Measurements from ENCODE around the gene NEURL3.

The NEURL3 gene

GRCh38 chr2:96498021-96498431 is 7.1 kb downstream of the NEURL3 start:
- no peak overlapping the region for H2BK15ac ChIP-seq (ENCODE audit: low read length)
- H3K27me3 ChIP-seq (ENCODE audit: control insufficient read depth in 3 of 3, insufficient read depth in 3 of 3, low read depth in 1 of 3, low read length in 3 of 3) = peaks cover 0 to 11% (median 0%) of the 10 kb centered on the region in 3 experiments
- H3K36me3 ChIP-seq (replicated peaks in 1 of 2; ENCODE audit: control insufficient read depth in 2 of 2, insufficient read depth in 2 of 2, low read length in 2 of 2) = no peaks in the 10 kb centered on the region
- peaks cover 0 to 6% of the 10 kb centered on the region in 2 donors for H3K4me1 ChIP-seq (ENCODE audit: control insufficient read depth in 2 of 2, insufficient read depth in 1 of 2, low read depth in 1 of 2, low read length in 2 of 2)
- DNase-seq (ENCODE audit: low spot score) = no peak
- H4K91ac ChIP-seq (ENCODE audit: low read depth, low read length, poor library complexity) = no peak overlapping the region
- peak overlapping the region; percentile 37 for H3K23ac ChIP-seq (ENCODE audit: low read depth, low read length, poor library complexity)
- H3K4me3 ChIP-seq (ENCODE audit: low read length in 2 of 2) = no peak overlapping the region
- no peaks in the 10 kb centered on the region for H3K9me3 ChIP-seq (replicated peaks in 1 of 2; ENCODE audit: control insufficient read depth in 2 of 2, insufficient read depth in 1 of 2, low read depth in 1 of 2, low read length in 2 of 2)
- H3K9ac ChIP-seq (ENCODE audit: low read depth, low read length, poor library complexity) = no peak overlapping the region
- peak overlapping the region; percentile 15 for H2AFZ ChIP-seq (ENCODE audit: low read length)
- H3K27ac ChIP-seq (replicated peaks; ENCODE audit: low read length) = no peak overlapping the region
- no peak overlapping the region for H4K8ac ChIP-seq (ENCODE audit: low read depth, low read length)
- peaks cover 3% of the 10 kb centered on the region for H3K79me1 ChIP-seq (ENCODE audit: low read depth, low read length)
- H3K4me2 ChIP-seq (ENCODE audit: insufficient read depth, low read length, poor library complexity, severe bottlenecking) = no peak overlapping the region
- no peak overlapping the region for H2BK12ac ChIP-seq (ENCODE audit: low read length)
- no peak overlapping the region for H2BK5ac ChIP-seq (ENCODE audit: low read length)
- H3K4ac ChIP-seq (ENCODE audit: low read length) = no peak overlapping the region
- H2AK5ac ChIP-seq (ENCODE audit: low read depth, low read length) = no peak overlapping the region
- H3K18ac ChIP-seq (ENCODE audit: low read length) = no peak overlapping the region
- H2BK120ac ChIP-seq (ENCODE audit: low read depth, low read length) = no peak overlapping the region
- no CpG with 5 or more reads among the region's 12 CpGs for WGBS, 2 donors (ENCODE audit: extremely low coverage in 2 of 2, insufficient read length in 2 of 2, insufficient replicate concordance in 1 of 2)
- no peak overlapping the region for H3K14ac ChIP-seq (ENCODE audit: low read length)

- Histone ChIP-seq H3K36me3 (replicated peaks in 1 of 2; ENCODE audit: control insufficient read depth in 2 of 2, insufficient read depth in 2 of 2, low read length in 2 of 2) (no peaks in the 10 kb centered on the region), H3K4me1 (ENCODE audit: control insufficient read depth in 2 of 2, insufficient read depth in 1 of 2, low read depth in 1 of 2, low read length in 2 of 2) (no peaks in the 10 kb centered on the region), H2BK5ac (ENCODE audit: low read length) (no peak overlapping the region), H2BK120ac (ENCODE audit: low read depth, low read length) (no peak overlapping the region), H2BK12ac (ENCODE audit: low read length) (no peak overlapping the region), H2BK15ac (ENCODE audit: low read length) (no peak overlapping the region), H3K4me3 (ENCODE audit: low read length in 2 of 2) (no peak overlapping the region), H3K4ac (ENCODE audit: low read length) (no peak overlapping the region), H4K8ac (ENCODE audit: low read depth, low read length) (no peak overlapping the region), H3K27me3 (ENCODE audit: control insufficient read depth in 3 of 3, insufficient read depth in 3 of 3, low read depth in 1 of 3, low read length in 3 of 3) (peaks cover 0 to 11% (median 0%) of the 10 kb centered on the region in 3 experiments), H3K9ac (ENCODE audit: low read depth, low read length, poor library complexity) (no peak overlapping the region), H4K91ac (ENCODE audit: low read depth, low read length, poor library complexity) (no peak overlapping the region), H3K27ac (replicated peaks; ENCODE audit: low read length) (no peak overlapping the region), H3K18ac (ENCODE audit: low read length) (no peak overlapping the region), H2AK5ac (ENCODE audit: low read depth, low read length) (no peak overlapping the region), H3K14ac (ENCODE audit: low read length) (no peak overlapping the region), H3K9me3 (replicated peaks in 1 of 2; ENCODE audit: control insufficient read depth in 2 of 2, insufficient read depth in 1 of 2, low read depth in 1 of 2, low read length in 2 of 2) (no peaks in the 10 kb centered on the region), H3K23ac (ENCODE audit: low read depth, low read length, poor library complexity) (no peak overlapping the region), H2AFZ (ENCODE audit: low read length) (no peak overlapping the region), H3K4me2 (ENCODE audit: insufficient read depth, low read length, poor library complexity, severe bottlenecking) (no peak overlapping the region), H3K79me1 (ENCODE audit: low read depth, low read length) (peaks cover 3% of the 10 kb centered on the region)
- DNase-seq (ENCODE audit: low spot score) = no peak
- no CpG with 5 or more reads among the region's 6 CpGs for WGBS, 2 donors (ENCODE audit: extremely low coverage in 2 of 2, insufficient read length in 2 of 2, insufficient replicate concordance in 1 of 2)
Observed at GRCh38 chr2:96495982-96496629, 9.1 kb downstream of the NEURL3 start.

DNA sequence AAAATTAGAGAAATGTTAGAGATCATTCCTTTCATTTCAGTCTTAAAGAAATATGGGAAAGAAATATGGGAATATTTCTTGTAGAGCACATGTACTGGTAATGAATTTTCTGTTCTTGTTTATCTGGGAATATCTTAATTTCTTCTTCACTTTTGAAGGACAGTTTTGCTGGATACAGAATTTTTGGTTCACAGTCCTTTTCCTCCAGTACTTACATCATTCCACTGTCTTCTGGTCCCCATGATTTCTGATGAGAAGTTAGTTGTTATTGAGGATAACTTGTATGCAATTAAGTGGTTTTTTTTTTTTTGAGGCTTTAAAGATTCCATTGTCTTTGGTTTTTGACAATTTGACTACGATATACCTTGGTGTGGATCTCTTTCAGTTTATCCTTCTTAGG is 11.0 kb downstream of the NEURL3 start:
- no peak overlapping the region for H4K8ac ChIP-seq (ENCODE audit: low read depth, low read length)
- H2BK5ac ChIP-seq (ENCODE audit: low read length) = no peak overlapping the region
- H2AK5ac ChIP-seq (ENCODE audit: low read depth, low read length) = no peak overlapping the region
- no peak overlapping the region for H3K4me3 ChIP-seq (ENCODE audit: low read length in 2 of 2)
- H3K9me3 ChIP-seq (replicated peaks in 1 of 2; ENCODE audit: control insufficient read depth in 2 of 2, insufficient read depth in 1 of 2, low read depth in 1 of 2, low read length in 2 of 2) = no peaks in the 10 kb centered on the region
- no peak for DNase-seq (ENCODE audit: low spot score)
- no peak overlapping the region for H3K18ac ChIP-seq (ENCODE audit: low read length)
- H2BK120ac ChIP-seq (ENCODE audit: low read depth, low read length) = no peak overlapping the region
- H3K9ac ChIP-seq (ENCODE audit: low read depth, low read length, poor library complexity) = no peak overlapping the region
- H2BK15ac ChIP-seq (ENCODE audit: low read length) = no peak overlapping the region
- no CpG with 5 or more reads among the region's 1 CpG for WGBS, 2 donors (ENCODE audit: extremely low coverage in 2 of 2, insufficient read length in 2 of 2, insufficient replicate concordance in 1 of 2)
- H3K27me3 ChIP-seq (ENCODE audit: control insufficient read depth in 3 of 3, insufficient read depth in 3 of 3, low read depth in 1 of 3, low read length in 3 of 3) = peaks cover 0 to 11% (median 0%) of the 10 kb centered on the region in 3 experiments
- no peak overlapping the region for H2BK12ac ChIP-seq (ENCODE audit: low read length)
- H4K91ac ChIP-seq (ENCODE audit: low read depth, low read length, poor library complexity) = no peak overlapping the region
- H3K4ac ChIP-seq (ENCODE audit: low read length) = no peak overlapping the region
- no peaks in the 10 kb centered on the region for H3K36me3 ChIP-seq (replicated peaks in 1 of 2; ENCODE audit: control insufficient read depth in 2 of 2, insufficient read depth in 2 of 2, low read length in 2 of 2)
- no peak overlapping the region for H3K4me2 ChIP-seq (ENCODE audit: insufficient read depth, low read length, poor library complexity, severe bottlenecking)
- no peaks in the 10 kb centered on the region for H3K4me1 ChIP-seq (ENCODE audit: control insufficient read depth in 2 of 2, insufficient read depth in 1 of 2, low read depth in 1 of 2, low read length in 2 of 2)
- no peaks in the 10 kb centered on the region for H3K79me1 ChIP-seq (ENCODE audit: low read depth, low read length)
- H3K27ac ChIP-seq (replicated peaks; ENCODE audit: low read length) = no peak overlapping the region
- no peak overlapping the region for H3K23ac ChIP-seq (ENCODE audit: low read depth, low read length, poor library complexity)
- H2AFZ ChIP-seq (ENCODE audit: low read length) = no peak overlapping the region
- H3K14ac ChIP-seq (ENCODE audit: low read length) = no peak overlapping the region

GRCh38 chr2:96493072-96493471 is 12.1 kb downstream of the NEURL3 start:
- Histone ChIP-seq H2BK5ac (ENCODE audit: low read length) (no peak overlapping the region), H3K4me2 (ENCODE audit: insufficient read depth, low read length, poor library complexity, severe bottlenecking) (no peak overlapping the region), H3K4me1 (ENCODE audit: control insufficient read depth in 2 of 2, insufficient read depth in 1 of 2, low read depth in 1 of 2, low read length in 2 of 2) (no peaks in the 10 kb centered on the region), H4K8ac (ENCODE audit: low read depth, low read length) (no peak overlapping the region), H3K9me3 (replicated peaks in 1 of 2; ENCODE audit: control insufficient read depth in 2 of 2, insufficient read depth in 1 of 2, low read depth in 1 of 2, low read length in 2 of 2) (no peaks in the 10 kb centered on the region), H3K27ac (replicated peaks; ENCODE audit: low read length) (no peak overlapping the region), H3K36me3 (replicated peaks in 1 of 2; ENCODE audit: control insufficient read depth in 2 of 2, insufficient read depth in 2 of 2, low read length in 2 of 2) (no peaks in the 10 kb centered on the region), H2BK15ac (ENCODE audit: low read length) (no peak overlapping the region), H2AFZ (ENCODE audit: low read length) (no peak overlapping the region), H3K4me3 (ENCODE audit: low read length in 2 of 2) (no peak overlapping the region), H2BK12ac (ENCODE audit: low read length) (no peak overlapping the region), H2BK120ac (ENCODE audit: low read depth, low read length) (no peak overlapping the region), H3K18ac (ENCODE audit: low read length) (no peak overlapping the region), H4K91ac (ENCODE audit: low read depth, low read length, poor library complexity) (no peak overlapping the region), H2AK5ac (ENCODE audit: low read depth, low read length) (no peak overlapping the region), H3K4ac (ENCODE audit: low read length) (no peak overlapping the region), H3K79me1 (ENCODE audit: low read depth, low read length) (no peaks in the 10 kb centered on the region), H3K23ac (ENCODE audit: low read depth, low read length, poor library complexity) (no peak overlapping the region), H3K27me3 (ENCODE audit: control insufficient read depth in 3 of 3, insufficient read depth in 3 of 3, low read depth in 1 of 3, low read length in 3 of 3) (peaks cover 0 to 11% (median 0%) of the 10 kb centered on the region in 3 experiments), H3K9ac (ENCODE audit: low read depth, low read length, poor library complexity) (no peak overlapping the region), H3K14ac (ENCODE audit: low read length) (no peak overlapping the region)
- no CpG with 5 or more reads among the region's 5 CpGs for WGBS, 2 donors (ENCODE audit: extremely low coverage in 2 of 2, insufficient read length in 2 of 2, insufficient replicate concordance in 1 of 2)
- no peak for DNase-seq (ENCODE audit: low spot score)

All from neuronal stem cell (in vitro differentiated cells).